GM12878 (cell line): Measurements from ENCODE around the gene SLC34A3. TPM values are rescaled to one million over a fixed set of nuclear protein-coding genes. Genes with fewer than 3 reads are reported as not detected.

Experiments used
- BMI1 ChIP-seq: fragments of 450-650 bp; IDR thresholded peaks from 2 replicates; pipeline ENCODE4 v1.6.1; 2016; ENCODE audit warnings: mild to moderate bottlenecking, moderate library complexity, borderline replicate concordance
- CREM ChIP-seq: IDR thresholded peaks from 2 replicates; pipeline ENCODE4 v1.6.1; 2014; ENCODE audit warnings: antibody characterized with exemption, low read depth
- ESRRA ChIP-seq: IDR thresholded peaks from 2 replicates; pipeline ENCODE4 v1.6.1; 2012; ENCODE audit warnings: mild to moderate bottlenecking, low read length, improper control_type of control experiment
- FOXK2 ChIP-seq: fragments of 450-650 bp; IDR thresholded peaks from 2 replicates; pipeline ENCODE4 v1.6.1; 2017; ENCODE audit warnings: mild to moderate bottlenecking, moderate library complexity
- HDAC2 ChIP-seq: fragments of 200-600 bp; sonication (generic); IDR thresholded peaks from 2 replicates; pipeline ENCODE4 v1.6.1; 2017
- MYB ChIP-seq: fragments of 150-350 bp; IDR thresholded peaks from 2 replicates; pipeline ENCODE4 v1.6.1; 2014; ENCODE audit warnings: mild to moderate bottlenecking, low read depth, low read length, borderline replicate concordance
- NKRF ChIP-seq: fragments of 450-650 bp; conservative IDR thresholded peaks from 2 replicates; pipeline ENCODE4 v1.6.1; 2017; ENCODE audit warnings: mild to moderate bottlenecking, moderate library complexity
- NR2C1 ChIP-seq: fragments of 450-650 bp; IDR thresholded peaks from 2 replicates; pipeline ENCODE4 v1.6.1; 2017; ENCODE audit warnings: antibody characterized with exemption, mild to moderate bottlenecking, moderate library complexity
- NRF1 ChIP-seq: conservative IDR thresholded peaks from 2 replicates; pipeline ENCODE4 v1.6.1; 2011; ENCODE audit warnings: mild to moderate bottlenecking, low read depth, low read length, improper control_type of control experiment
- PKNOX1 ChIP-seq: fragments of 450-650 bp; IDR thresholded peaks from 2 replicates; pipeline ENCODE4 v1.6.1; 2016; ENCODE audit warnings: mild to moderate bottlenecking
- RCOR1 ChIP-seq: conservative IDR thresholded peaks from 2 replicates; pipeline ENCODE4 v1.6.1; 2012; ENCODE audit warnings: low read depth, low read length, improper control_type of control experiment
- RFX5 ChIP-seq: IDR thresholded peaks from 2 replicates; pipeline ENCODE4 v1.6.1; 2011; ENCODE audit warnings: low read depth, low read length, improper control_type of control experiment
- TCF12 ChIP-seq: IDR thresholded peaks from 2 replicates; pipeline ENCODE4 v1.6.1; 2011; ENCODE audit warnings: low read depth, mild to moderate bottlenecking, low read length
- YBX1 ChIP-seq: fragments of 450-650 bp; IDR thresholded peaks from 2 replicates; pipeline ENCODE4 v1.6.1; 2016; ENCODE audit warnings: antibody characterized with exemption
- ZNF622 ChIP-seq: fragments of 450-650 bp; IDR thresholded peaks from 2 replicates; pipeline ENCODE4 v1.6.1; 2017; ENCODE audit warnings: mild to moderate bottlenecking, inconsistent platforms
- polyA plus RNA-seq, 11 experiments: library from polyadenylated mRNA; depleted of rRNA in 4 of 11; unstranded in 6 of 11; stranded (reverse) in 5 of 11; fragments of >200 nt; fragmentation: Nextera tagmentation in 4 of 11; fragmentation: Illumina TruSeq in 1 of 11; extraction: Ambion mirVana in 4 of 11; extraction: Trizol in 1 of 11; gene quantifications; 1 replicate in 1 of 11; 2 replicates in 10 of 11; pipeline versions ENCODE4 v1.2.1 to v1.2.3, GENCODE V29; 2011 to 2016; ENCODE audit warnings: inconsistent platforms in 2 of 11, missing spikeins in 2 of 11, low read depth in 1 of 11
- total RNA-seq, 4 experiments: library from RNA; depleted of rRNA in 3 of 4; stranded (reverse); fragments of >200 nt in 3 of 4; fragmentation: Illumina TruSeq in 1 of 4; extraction: Trizol in 1 of 4; gene quantifications; 2 replicates each; pipeline versions ENCODE4 v1.2.1 to v1.2.3, GENCODE V29; 2013 to 2021
- TF ChIP-seq, protein P1 (sequence below): IDR thresholded peaks from 2 replicates; pipeline ENCODE4 v1.6.1; 2012; ENCODE audit warnings: mild to moderate bottlenecking, low read depth, low read length
- TF ChIP-seq, protein P2 (sequence below): fragments of 450-650 bp; IDR thresholded peaks from 2 replicates; pipeline ENCODE4 v1.6.1; 2017; ENCODE audit warnings: mild to moderate bottlenecking, moderate library complexity
- TF ChIP-seq, protein P3 (sequence below): fragments of 450-650 bp; IDR thresholded peaks from 2 replicates; pipeline ENCODE4 v1.6.1; 2017; ENCODE audit warnings: mild to moderate bottlenecking

Gene SLC34A3
- total and polyA plus RNA-seq, 10 of the 15 experiments (the other 5 are each of a cell fraction or from before 2014, with no cell fraction given) = not detected

- peak; percentile 96 for TF ChIP-seq NKRF
- TF ChIP-seq NR2C1 = peak; percentile 45; the same call in 1 of the 2 replicates
- TF ChIP-seq ESRRA = peak; percentile 58; the same call in 1 of the 2 replicates
- TF ChIP-seq NRF1 = peak; percentile 64
- TF ChIP-seq PKNOX1 = peak; percentile 100
- no peak for TF ChIP-seq ZNF622
- TF ChIP-seq, protein P1, sequence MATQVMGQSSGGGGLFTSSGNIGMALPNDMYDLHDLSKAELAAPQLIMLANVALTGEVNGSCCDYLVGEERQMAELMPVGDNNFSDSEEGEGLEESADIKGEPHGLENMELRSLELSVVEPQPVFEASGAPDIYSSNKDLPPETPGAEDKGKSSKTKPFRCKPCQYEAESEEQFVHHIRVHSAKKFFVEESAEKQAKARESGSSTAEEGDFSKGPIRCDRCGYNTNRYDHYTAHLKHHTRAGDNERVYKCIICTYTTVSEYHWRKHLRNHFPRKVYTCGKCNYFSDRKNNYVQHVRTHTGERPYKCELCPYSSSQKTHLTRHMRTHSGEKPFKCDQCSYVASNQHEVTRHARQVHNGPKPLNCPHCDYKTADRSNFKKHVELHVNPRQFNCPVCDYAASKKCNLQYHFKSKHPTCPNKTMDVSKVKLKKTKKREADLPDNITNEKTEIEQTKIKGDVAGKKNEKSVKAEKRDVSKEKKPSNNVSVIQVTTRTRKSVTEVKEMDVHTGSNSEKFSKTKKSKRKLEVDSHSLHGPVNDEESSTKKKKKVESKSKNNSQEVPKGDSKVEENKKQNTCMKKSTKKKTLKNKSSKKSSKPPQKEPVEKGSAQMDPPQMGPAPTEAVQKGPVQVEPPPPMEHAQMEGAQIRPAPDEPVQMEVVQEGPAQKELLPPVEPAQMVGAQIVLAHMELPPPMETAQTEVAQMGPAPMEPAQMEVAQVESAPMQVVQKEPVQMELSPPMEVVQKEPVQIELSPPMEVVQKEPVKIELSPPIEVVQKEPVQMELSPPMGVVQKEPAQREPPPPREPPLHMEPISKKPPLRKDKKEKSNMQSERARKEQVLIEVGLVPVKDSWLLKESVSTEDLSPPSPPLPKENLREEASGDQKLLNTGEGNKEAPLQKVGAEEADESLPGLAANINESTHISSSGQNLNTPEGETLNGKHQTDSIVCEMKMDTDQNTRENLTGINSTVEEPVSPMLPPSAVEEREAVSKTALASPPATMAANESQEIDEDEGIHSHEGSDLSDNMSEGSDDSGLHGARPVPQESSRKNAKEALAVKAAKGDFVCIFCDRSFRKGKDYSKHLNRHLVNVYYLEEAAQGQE = no peak; the same call in 1 of the 2 replicates
- no peak; the same call in 1 of the 2 replicates for TF ChIP-seq RCOR1
- TF ChIP-seq BMI1 = no peak
- peak; percentile 83 for TF ChIP-seq TCF12
- TF ChIP-seq MYB = 0 out of 2 replicates have a peak, but pooled peaks have one; percentile 46
- TF ChIP-seq YBX1 = no peak
- TF ChIP-seq CREM = 0 out of 2 replicates have a peak, but pooled peaks have one; percentile 52
- no peak for TF ChIP-seq HDAC2
- peak; percentile 75; the same call in 1 of the 2 replicates for TF ChIP-seq RFX5
- TF ChIP-seq, protein P2, sequence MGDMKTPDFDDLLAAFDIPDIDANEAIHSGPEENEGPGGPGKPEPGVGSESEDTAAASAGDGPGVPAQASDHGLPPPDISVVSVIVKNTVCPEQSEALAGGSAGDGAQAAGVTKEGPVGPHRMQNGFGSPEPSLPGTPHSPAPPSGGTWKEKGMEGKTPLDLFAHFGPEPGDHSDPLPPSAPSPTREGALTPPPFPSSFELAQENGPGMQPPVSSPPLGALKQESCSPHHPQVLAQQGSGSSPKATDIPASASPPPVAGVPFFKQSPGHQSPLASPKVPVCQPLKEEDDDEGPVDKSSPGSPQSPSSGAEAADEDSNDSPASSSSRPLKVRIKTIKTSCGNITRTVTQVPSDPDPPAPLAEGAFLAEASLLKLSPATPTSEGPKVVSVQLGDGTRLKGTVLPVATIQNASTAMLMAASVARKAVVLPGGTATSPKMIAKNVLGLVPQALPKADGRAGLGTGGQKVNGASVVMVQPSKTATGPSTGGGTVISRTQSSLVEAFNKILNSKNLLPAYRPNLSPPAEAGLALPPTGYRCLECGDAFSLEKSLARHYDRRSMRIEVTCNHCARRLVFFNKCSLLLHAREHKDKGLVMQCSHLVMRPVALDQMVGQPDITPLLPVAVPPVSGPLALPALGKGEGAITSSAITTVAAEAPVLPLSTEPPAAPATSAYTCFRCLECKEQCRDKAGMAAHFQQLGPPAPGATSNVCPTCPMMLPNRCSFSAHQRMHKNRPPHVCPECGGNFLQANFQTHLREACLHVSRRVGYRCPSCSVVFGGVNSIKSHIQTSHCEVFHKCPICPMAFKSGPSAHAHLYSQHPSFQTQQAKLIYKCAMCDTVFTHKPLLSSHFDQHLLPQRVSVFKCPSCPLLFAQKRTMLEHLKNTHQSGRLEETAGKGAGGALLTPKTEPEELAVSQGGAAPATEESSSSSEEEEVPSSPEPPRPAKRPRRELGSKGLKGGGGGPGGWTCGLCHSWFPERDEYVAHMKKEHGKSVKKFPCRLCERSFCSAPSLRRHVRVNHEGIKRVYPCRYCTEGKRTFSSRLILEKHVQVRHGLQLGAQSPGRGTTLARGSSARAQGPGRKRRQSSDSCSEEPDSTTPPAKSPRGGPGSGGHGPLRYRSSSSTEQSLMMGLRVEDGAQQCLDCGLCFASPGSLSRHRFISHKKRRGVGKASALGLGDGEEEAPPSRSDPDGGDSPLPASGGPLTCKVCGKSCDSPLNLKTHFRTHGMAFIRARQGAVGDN = peak; percentile 97
- TF ChIP-seq, protein P3, sequence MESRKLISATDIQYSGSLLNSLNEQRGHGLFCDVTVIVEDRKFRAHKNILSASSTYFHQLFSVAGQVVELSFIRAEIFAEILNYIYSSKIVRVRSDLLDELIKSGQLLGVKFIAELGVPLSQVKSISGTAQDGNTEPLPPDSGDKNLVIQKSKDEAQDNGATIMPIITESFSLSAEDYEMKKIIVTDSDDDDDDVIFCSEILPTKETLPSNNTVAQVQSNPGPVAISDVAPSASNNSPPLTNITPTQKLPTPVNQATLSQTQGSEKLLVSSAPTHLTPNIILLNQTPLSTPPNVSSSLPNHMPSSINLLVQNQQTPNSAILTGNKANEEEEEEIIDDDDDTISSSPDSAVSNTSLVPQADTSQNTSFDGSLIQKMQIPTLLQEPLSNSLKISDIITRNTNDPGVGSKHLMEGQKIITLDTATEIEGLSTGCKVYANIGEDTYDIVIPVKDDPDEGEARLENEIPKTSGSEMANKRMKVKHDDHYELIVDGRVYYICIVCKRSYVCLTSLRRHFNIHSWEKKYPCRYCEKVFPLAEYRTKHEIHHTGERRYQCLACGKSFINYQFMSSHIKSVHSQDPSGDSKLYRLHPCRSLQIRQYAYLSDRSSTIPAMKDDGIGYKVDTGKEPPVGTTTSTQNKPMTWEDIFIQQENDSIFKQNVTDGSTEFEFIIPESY = no peak
- TF ChIP-seq FOXK2 = no peak
Measured at GRCh38 chr9:137240841-137241489, 10.3 kb downstream of the SLC34A3 start, which contains the start of gene TUBB4B (continued).
